K562 (cell line): ENCODE results near the gene MRPL11. TPM values are rescaled to one million over a fixed set of nuclear protein-coding genes. Genes with fewer than 3 reads are reported as not detected.
A peak's percentile ranks its signal among the peaks of the same experiment; 100 is the strongest.

ENCODE experiments used
- BACH1 ChIP-seq: fragments of 200-800 bp; sonication (Bioruptor generic); IDR thresholded peaks from 2 replicates; pipeline ENCODE4 v1.6.1; 2016; ENCODE audit warnings: missing genetic modification characterization, missing compliant biosample characterization
- CHAMP1 ChIP-seq: fragments of 450-650 bp; IDR thresholded peaks from 2 replicates; pipeline ENCODE4 v1.6.1; 2016; ENCODE audit warnings: mild to moderate bottlenecking
- DNMT1 ChIP-seq: fragments of 450-650 bp; IDR thresholded peaks from 2 replicates; pipeline ENCODE4 v1.6.1; 2016; ENCODE audit warnings: antibody characterized with exemption, mild to moderate bottlenecking
- EGR1 ChIP-seq: fragments of 450-650 bp; conservative IDR thresholded peaks from 2 replicates; pipeline ENCODE4 v1.6.1; 2017; ENCODE audit warnings: mild to moderate bottlenecking
- EZH2 ChIP-seq: IDR thresholded peaks from 2 replicates; pipeline ENCODE4 v1.6.1; 2012; ENCODE audit warnings: low read depth, mild to moderate bottlenecking, inconsistent platforms, low read length, borderline replicate concordance
- FOXJ3 ChIP-seq: sonication (generic); formaldehyde crosslinking; IDR thresholded peaks from 2 replicates; pipeline ENCODE4 v1.4.0; 2020; ENCODE audit warnings: mild to moderate bottlenecking, missing genetic modification reagents
- MYNN ChIP-seq, 2 experiments: sonication (generic); formaldehyde crosslinking in 1 of 2; IDR thresholded peaks; 2 replicates each; pipeline versions ENCODE4 v1.5.0 to v1.6.1; 2016 to 2020; ENCODE audit warnings: antibody characterized with exemption in 1 of 2, missing genetic modification reagents in 1 of 2
- NCOA1 ChIP-seq: fragments of 450-650 bp; IDR thresholded peaks from 2 replicates; pipeline ENCODE4 v1.6.1; 2016; ENCODE audit warnings: low read depth
- SNIP1 ChIP-seq: fragments of 450-650 bp; IDR thresholded peaks from 2 replicates; pipeline ENCODE4 v1.7.1; 2017; ENCODE audit warnings: low read depth, mild to moderate bottlenecking
- SP1 ChIP-seq: sonication (generic); formaldehyde crosslinking; IDR thresholded peaks from 2 replicates; pipeline ENCODE4 v1.8.1; 2022; ENCODE audit warnings: mild to moderate bottlenecking, missing genetic modification reagents
- TEAD1 ChIP-seq, 2 experiments: fragments of 450-650 bp in 1 of 2; sonication (generic) in 1 of 2; formaldehyde crosslinking; IDR thresholded peaks; 2 replicates each; pipeline versions ENCODE4 v1.4.0 to v1.8.0; 2020 to 2022; ENCODE audit warnings: mild to moderate bottlenecking in 2 of 2, missing genetic modification reagents in 1 of 2
- THRAP3 ChIP-seq: fragments of 450-650 bp; IDR thresholded peaks from 2 replicates; pipeline ENCODE4 v1.6.1; 2016; ENCODE audit warnings: mild to moderate bottlenecking, inconsistent platforms, borderline replicate concordance
- ZBTB43 ChIP-seq: sonication (generic); formaldehyde crosslinking; IDR thresholded peaks from 2 replicates; pipeline ENCODE4 v1.8.0; 2023; ENCODE audit warnings: mild to moderate bottlenecking, missing genetic modification reagents
- ZNF324 ChIP-seq: fragments of 250-450 bp; sonication (Bioruptor Pico); IDR thresholded peaks from 2 replicates; pipeline ENCODE4 v1.4.0; 2020; ENCODE audit warnings: mild to moderate bottlenecking
- ZNF431 ChIP-seq: sonication (generic); formaldehyde crosslinking; IDR thresholded peaks from 2 replicates; pipeline ENCODE4 v1.8.0; 2022; ENCODE audit warnings: mild to moderate bottlenecking, missing genetic modification reagents
- ZNF695 ChIP-seq: fragments of 450-650 bp; formaldehyde crosslinking; IDR thresholded peaks from 2 replicates; pipeline ENCODE4 v1.4.0; 2020; ENCODE audit warnings: mild to moderate bottlenecking, moderate library complexity
- polyA plus RNA-seq, 8 experiments: library from polyadenylated mRNA; depleted of rRNA in 4 of 8; stranded (reverse) in 5 of 8; unstranded in 3 of 8; fragments of >200 nt; fragmentation: Nextera tagmentation in 2 of 8; fragmentation: Illumina TruSeq in 1 of 8; extraction: Ambion mirVana in 2 of 8; extraction: Trizol in 1 of 8; gene quantifications; 2 replicates each; pipeline versions ENCODE4 v1.2.1 to v1.2.3, GENCODE V29; 2011 to 2014; ENCODE audit warnings: inconsistent platforms in 1 of 8, missing spikeins in 1 of 8
- total RNA-seq, 7 experiments: library from RNA; depleted of rRNA in 6 of 7; stranded (reverse); fragments of >200 nt in 6 of 7; fragmentation: Illumina TruSeq in 2 of 7; extraction: Trizol in 2 of 7; gene quantifications; 2 replicates each; pipeline versions ENCODE4 v1.2.1 to v1.2.3, GENCODE V29; 2011 to 2021; ENCODE audit warnings: low replicate concordance in 1 of 7
- TF ChIP-seq, protein P1 (sequence below): fragments of 250-450 bp; sonication (Bioruptor Pico); IDR thresholded peaks from 2 replicates; pipeline ENCODE4 v1.8.0; 2022; ENCODE audit warnings: moderate library complexity, mild to moderate bottlenecking, inconsistent platforms
- TF ChIP-seq, protein P2 (sequence below): sonication (generic); formaldehyde crosslinking; IDR thresholded peaks from 2 replicates; pipeline ENCODE4 v1.4.0; 2020; ENCODE audit warnings: mild to moderate bottlenecking, missing genetic modification reagents
- TF ChIP-seq, protein P3 (sequence below): sonication (generic); formaldehyde crosslinking; IDR thresholded peaks from 2 replicates; pipeline ENCODE4 v1.8.0; 2022; ENCODE audit warnings: mild to moderate bottlenecking, low read depth, missing genetic modification reagents

The MRPL11 gene
- total and polyA plus RNA-seq, 9 of the 15 experiments (the other 6 are each of a cell fraction or from before 2014, with no cell fraction given): 33.0 to 173 (median 91.9) TPM

DNA sequence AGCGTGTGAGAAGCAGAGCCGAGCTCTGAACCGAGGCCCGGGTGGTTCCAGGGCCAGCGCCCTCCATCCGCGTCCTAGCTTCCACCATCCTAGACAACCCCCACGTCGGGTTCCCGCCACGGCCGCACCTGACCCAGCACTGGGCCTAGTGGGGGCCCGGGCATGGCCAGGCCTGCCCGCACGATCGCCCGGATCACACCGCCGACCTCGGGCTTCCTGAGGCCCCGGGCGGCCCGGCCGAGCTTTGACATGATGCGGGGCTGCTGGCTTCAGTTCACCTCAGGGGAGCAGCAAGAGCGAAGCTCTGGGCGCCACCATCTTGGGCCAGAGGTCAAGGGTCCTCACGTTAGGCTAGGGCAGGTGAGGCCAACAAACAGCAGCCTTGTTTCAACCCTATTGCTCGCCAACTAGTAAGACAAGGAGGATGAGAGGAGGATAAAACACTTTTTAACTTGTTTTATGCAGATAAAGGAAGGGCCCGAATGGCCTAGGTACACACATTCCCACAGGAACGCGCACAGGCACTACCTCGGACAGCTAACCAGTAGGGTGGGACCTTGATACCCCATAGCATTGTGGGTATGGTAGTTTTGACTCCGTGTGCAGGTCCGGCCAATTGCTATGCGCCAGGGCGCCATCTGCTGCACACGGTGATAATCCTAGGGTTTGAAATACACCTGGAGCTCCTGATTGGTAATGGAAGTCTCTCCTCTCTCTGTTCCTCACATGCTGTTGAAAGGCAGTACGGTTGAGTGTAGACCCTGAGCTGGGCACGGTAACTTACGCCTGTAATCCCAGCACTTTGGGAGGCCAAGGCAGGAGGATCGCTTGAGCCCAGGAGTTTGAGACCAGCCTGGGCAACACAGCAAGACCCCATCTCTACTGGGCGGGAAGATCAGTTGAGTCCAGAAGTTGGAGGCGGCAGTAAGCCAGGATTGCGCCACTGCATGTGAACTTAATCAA, at the start of gene MRPL11 (continued):
- TF ChIP-seq EGR1 (no peak), THRAP3 (no peak), ZNF695 (CRISPR knock-in tag) (no peak), ZNF431 (CRISPR knock-in tag) (no peak), SP1 (peak; percentile 89), MYNN (IDR thresholded peaks at IDR 0.05) (no peak), MYNN (CRISPR knock-in tag; IDR thresholded peaks at IDR 0.05) (no peak), EZH2 (no peak), CHAMP1 (no peak), FOXJ3 (CRISPR knock-in tag) (no peak), TEAD1 (CRISPR knock-in tag; IDR thresholded peaks at IDR 0.05) (peak; percentile 71 to 92), ZNF324 (no peak), ZBTB43 (CRISPR knock-in tag) (0 out of 2 replicates have a peak, but pooled peaks have one; percentile 77), NCOA1 (no peak), BACH1 (tag) (peak; percentile 51; the same call in 1 of the 2 replicates), SNIP1 (no peak), DNMT1 (no peak)
- TF ChIP-seq, protein P1, sequence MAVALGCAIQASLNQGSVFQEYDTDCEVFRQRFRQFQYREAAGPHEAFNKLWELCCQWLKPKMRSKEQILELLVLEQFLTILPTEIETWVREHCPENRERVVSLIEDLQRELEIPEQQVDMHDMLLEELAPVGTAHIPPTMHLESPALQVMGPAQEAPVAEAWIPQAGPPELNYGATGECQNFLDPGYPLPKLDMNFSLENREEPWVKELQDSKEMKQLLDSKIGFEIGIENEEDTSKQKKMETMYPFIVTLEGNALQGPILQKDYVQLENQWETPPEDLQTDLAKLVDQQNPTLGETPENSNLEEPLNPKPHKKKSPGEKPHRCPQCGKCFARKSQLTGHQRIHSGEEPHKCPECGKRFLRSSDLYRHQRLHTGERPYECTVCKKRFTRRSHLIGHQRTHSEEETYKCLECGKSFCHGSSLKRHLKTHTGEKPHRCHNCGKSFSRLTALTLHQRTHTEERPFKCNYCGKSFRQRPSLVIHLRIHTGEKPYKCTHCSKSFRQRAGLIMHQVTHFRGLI (CRISPR knock-in tag): no peak
- TF ChIP-seq, protein P2, sequence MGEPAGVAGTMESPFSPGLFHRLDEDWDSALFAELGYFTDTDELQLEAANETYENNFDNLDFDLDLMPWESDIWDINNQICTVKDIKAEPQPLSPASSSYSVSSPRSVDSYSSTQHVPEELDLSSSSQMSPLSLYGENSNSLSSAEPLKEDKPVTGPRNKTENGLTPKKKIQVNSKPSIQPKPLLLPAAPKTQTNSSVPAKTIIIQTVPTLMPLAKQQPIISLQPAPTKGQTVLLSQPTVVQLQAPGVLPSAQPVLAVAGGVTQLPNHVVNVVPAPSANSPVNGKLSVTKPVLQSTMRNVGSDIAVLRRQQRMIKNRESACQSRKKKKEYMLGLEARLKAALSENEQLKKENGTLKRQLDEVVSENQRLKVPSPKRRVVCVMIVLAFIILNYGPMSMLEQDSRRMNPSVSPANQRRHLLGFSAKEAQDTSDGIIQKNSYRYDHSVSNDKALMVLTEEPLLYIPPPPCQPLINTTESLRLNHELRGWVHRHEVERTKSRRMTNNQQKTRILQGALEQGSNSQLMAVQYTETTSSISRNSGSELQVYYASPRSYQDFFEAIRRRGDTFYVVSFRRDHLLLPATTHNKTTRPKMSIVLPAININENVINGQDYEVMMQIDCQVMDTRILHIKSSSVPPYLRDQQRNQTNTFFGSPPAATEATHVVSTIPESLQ (CRISPR knock-in tag): no peak
- TF ChIP-seq, protein P3, sequence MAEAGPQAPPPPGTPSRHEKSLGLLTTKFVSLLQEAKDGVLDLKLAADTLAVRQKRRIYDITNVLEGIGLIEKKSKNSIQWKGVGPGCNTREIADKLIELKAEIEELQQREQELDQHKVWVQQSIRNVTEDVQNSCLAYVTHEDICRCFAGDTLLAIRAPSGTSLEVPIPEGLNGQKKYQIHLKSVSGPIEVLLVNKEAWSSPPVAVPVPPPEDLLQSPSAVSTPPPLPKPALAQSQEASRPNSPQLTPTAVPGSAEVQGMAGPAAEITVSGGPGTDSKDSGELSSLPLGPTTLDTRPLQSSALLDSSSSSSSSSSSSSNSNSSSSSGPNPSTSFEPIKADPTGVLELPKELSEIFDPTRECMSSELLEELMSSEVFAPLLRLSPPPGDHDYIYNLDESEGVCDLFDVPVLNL (CRISPR knock-in tag): peak; percentile 71; the same call in 1 of the 2 replicates
